HUDEP-2 (cell line): ENCODE results near the gene GPR149.
"Not testable (repeated sequence)": the region's sequence is repeated elsewhere in the genome, so short reads cannot be mapped to it uniquely, and the experiment has no call there.

Experiments used
- DNase-seq, 76 experiments: peaks; one replicate each; lab custom pipeline; 2025; ENCODE audit not compliant: unreplicated experiment in 76 of 76; lab: John Stamatoyannopoulos, UW

Gene GPR149, protein sequence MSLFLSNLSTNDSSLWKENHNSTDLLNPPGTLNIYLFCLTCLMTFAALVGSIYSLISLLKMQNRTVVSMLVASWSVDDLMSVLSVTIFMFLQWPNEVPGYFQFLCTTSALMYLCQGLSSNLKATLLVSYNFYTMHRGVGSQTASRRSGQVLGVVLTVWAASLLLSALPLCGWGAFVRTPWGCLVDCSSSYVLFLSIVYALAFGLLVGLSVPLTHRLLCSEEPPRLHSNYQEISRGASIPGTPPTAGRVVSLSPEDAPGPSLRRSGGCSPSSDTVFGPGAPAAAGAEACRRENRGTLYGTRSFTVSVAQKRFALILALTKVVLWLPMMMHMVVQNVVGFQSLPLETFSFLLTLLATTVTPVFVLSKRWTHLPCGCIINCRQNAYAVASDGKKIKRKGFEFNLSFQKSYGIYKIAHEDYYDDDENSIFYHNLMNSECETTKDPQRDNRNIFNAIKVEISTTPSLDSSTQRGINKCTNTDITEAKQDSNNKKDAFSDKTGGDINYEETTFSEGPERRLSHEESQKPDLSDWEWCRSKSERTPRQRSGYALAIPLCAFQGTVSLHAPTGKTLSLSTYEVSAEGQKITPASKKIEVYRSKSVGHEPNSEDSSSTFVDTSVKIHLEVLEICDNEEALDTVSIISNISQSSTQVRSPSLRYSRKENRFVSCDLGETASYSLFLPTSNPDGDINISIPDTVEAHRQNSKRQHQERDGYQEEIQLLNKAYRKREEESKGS

DNA sequence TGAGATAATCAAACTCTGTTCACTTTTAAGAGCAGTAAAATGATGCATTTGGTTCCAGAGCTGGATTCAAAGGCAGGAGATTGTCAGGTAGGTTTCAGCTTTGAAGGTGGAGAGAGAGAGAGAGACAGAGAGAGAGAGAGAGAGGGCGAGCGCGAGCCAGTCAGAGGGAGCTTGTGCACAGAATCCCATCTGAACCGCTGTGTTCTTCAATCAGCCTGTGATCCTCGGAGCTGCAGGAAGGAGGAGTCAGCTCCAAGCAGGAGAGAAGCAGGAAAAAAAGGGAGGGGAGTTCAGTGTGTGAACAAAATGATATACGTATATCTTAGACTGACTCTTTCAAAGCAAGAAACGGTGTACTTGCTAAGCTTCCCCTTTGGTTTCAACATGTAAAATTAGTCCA is at the start of gene GPR149:
GPR149 (minus strand) TSS at position 177 of the 400 bp plus-strand sequence. CDS start 575 bp downstream, outside the sequence.
- no peak for DNase-seq

DNA sequence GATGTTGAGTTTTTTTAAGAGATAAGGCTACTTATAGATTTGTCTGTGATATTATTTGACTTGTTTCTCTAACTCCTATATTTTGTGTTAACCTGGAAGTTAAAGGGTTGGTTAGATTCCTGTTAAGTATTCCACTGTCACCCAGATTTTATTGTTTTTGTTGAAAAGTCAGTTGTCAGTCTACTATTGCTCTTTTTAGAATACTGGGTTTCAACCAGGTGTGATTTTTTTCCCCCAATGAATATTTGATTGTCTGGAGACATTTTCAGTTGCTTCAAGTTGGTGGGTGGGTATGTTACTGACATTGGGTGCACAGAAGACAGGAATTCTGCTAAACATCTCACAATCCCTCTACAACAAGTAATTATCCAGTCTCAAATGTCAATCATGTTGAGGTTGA is 43.8 kb upstream of the GPR149 start:
- DNase-seq: no peak

DNA sequence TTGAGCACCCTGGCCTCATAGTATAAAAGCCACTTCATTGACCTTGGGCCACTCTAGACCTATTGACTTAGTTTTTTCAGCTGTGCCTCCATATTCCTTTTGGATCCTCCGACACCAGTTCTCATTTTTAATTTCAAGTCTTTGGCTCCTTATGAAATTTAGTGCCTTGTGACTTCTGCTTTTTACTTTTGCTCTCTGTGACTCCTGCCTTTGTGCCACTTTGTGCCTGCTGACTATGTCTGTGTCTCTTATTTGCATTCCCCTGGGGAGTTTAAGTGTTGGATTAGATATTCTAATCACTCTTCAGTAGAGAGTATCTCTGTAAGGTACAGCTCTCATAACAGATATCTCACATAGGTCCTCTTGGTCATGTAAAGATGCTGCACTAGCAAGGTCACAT is 39.6 kb upstream of the GPR149 start:
- no peak for DNase-seq

DNA sequence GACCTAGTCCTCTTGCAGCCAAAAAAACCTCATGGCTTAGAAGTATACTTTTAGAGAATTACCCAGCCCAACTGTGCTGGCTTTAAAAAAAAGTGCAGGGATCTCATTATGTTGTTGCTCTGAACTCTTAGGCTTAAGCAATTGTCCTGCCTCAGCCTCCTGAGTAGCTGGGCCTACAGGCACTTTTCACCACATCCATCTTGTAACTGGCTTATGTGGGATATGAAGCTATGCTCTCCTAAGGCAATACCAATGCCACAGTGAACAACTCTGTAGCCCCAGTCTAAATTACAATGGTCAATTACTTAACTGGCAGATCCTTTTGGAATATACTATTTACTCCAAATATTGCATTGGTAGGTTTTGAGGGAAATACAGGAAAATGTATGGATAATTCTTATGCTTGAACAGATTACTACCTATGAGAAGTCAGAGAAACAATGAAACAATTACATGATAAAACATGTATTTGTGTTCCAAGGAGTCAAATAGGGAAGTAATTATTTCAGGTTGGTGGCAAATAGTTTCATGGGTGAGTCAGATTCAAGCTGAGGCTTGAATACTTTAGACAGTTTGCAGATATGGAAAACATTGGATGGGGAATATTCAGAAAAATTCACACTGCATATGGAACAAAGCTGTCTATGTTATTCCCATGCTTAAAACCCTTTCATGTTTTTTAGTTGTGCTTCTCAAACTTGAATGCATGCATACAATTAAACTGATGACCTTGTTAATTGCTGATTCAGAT is 34.6 kb upstream of the GPR149 start:
- DNase-seq: no peak

DNA sequence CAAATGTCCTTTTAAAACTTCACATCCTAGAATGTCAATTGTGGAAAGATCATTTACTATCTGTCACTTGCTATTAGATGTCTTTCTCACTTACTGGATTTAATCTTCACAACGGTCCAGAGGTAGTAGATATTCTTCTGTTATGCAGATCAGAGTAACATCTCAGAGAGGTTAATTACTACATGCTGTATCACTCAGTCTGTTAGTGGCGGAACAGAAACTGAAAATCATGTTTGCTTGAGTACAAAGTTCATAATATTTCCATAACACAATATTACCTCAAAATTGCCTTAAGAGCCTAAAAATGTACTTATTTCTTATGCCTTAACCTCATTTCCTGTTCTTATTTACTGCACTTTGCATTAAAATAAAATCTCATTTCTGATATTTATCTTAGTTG is 28.6 kb upstream of the GPR149 start:
- no peak for DNase-seq

DNA sequence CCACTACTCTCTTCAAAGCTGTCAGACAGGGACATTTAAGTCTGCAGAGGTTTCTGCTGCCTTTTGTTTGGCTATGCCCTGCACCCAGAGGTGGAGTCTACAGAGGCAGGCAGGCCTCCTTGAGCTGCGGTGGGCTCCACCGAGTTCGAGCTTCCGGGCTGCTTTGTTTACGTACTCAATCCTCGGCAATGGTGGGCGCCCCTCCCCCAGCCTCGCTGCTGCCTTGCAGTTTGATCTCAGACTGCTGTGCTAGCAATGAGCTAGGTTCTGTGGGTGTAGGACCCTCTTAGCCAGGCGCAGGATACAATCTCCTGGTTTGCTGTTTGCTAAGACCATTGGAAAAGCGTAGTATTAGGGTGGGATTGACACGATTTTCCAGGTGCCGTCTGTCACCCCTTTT is 9.1 kb upstream of the GPR149 start:
- not testable (repeated sequence) for DNase-seq

DNA sequence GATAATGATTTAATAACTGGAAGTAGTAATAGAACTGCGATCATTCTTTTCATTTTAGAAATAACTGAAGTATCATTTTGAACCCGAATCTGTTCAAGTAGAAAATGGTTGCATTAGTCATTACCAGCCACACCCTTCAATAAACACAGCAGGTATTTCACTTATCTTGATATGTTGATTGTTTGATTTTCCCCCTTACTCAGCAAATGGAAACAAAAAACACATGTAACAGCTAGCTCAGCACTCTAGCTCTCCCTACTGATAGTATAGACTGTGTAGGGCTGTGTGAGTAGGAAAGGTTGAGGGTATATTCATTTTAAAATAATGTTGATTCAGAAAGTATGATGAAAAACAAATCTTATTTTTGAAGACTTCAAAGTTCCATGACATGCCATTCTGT is 1.1 kb upstream of the GPR149 start:
- no peak for DNase-seq

DNA sequence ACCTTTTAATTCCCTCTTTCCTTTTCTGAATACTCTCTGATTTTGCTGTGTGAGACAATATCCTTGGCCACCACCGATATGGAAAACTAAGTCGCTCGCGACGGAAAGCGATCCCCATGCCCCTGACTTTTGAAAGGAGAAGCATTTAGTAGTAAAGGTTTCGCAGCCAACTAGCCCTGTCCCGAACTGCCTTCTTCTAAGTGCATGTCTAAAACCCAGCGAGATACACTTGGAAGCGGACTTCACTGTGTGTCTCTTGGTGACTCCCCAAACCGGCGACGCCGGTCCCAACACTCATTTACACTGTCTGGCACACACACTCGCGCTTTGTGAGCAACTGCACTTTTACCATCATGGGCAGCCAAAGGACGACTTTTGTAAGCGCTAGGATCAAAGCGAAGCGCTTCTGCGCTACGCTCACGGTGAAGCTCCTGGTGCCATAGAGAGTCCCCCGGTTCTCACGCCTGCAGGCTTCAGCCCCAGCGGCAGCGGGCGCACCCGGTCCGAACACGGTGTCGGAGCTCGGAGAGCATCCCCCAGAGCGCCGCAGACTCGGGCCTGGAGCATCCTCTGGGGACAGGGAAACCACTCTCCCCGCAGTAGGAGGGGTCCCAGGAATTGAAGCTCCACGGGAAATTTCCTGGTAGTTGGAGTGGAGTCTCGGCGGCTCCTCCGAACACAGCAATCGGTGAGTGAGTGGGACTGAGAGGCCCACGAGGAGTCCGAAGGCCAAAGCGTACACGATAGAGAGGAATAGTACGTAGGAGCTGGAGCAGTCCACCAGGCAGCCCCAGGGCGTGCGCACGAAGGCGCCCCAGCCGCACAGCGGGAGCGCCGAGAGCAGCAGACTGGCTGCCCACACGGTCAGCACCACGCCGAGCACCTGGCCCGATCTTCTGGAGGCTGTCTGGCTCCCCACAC is 1.4 kb downstream of the GPR149 start:
- no peak for DNase-seq

DNA sequence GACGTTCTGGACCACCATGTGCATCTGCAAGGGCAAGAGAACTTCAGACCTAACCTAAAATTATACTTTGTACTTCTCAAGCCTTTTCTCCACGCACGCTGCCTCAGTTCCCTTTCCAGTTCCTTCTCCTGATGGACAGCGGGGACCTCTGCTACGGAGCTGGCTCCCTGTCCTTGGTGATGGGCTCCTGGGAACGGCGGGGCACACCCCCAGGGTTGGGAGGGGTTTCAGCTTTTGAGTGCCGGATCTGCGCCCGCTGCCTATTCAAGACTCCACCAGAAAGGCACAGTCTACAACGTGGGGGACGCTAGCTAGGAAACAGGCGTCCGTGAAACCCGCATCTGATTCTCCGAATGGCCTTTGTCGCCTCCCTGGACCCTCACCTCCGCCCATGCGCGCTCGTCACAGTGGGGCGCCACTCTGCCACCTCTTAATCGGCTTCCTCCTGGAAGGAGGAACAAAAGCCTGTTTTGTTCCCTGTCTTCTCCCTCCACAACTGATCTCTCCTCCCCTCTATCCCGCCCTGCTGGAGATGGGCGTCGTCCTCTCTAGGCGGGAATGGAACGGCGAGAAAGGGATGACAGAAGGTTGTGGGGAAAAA is 2.2 kb downstream of the GPR149 start:
- no peak for DNase-seq

DNA sequence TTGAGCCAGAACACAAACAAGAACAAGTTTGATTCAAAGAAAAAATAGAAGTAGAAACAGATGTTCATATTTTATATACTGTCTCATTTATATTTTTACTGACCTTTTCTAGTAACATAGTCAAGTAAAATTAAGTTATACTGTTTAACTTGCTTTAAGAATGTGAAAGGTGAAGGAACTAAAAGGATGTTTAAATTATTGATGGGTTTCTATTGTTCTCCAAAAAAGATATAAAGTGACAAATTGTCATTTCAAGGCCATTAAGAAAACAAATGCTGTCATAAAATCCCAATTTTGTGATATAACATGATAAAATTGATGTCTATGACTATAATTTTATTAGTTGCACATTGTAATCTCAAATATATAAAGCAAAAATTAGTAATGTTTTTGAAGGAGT is 7.3 kb downstream of the GPR149 start:
- no peak for DNase-seq

DNA sequence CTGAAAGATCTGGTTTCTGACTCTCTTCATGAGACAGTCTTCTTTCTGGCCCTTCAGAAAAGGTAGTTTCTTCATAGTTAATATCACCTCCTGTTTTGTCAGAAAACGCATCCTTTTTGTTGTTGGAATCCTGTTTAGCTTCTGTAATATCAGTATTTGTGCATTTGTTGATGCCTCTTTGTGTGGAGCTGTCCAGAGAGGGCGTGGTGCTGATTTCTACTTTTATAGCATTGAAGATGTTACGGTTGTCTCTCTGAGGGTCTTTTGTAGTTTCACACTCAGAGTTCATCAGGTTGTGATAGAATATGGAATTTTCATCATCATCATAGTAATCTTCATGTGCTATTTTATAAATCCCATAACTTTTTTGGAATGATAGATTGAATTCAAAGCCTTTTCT is 8.9 kb downstream of the GPR149 start:
- peak in 7 of 76 experiments; percentile 0 to 19 (median 3) for DNase-seq

DNA sequence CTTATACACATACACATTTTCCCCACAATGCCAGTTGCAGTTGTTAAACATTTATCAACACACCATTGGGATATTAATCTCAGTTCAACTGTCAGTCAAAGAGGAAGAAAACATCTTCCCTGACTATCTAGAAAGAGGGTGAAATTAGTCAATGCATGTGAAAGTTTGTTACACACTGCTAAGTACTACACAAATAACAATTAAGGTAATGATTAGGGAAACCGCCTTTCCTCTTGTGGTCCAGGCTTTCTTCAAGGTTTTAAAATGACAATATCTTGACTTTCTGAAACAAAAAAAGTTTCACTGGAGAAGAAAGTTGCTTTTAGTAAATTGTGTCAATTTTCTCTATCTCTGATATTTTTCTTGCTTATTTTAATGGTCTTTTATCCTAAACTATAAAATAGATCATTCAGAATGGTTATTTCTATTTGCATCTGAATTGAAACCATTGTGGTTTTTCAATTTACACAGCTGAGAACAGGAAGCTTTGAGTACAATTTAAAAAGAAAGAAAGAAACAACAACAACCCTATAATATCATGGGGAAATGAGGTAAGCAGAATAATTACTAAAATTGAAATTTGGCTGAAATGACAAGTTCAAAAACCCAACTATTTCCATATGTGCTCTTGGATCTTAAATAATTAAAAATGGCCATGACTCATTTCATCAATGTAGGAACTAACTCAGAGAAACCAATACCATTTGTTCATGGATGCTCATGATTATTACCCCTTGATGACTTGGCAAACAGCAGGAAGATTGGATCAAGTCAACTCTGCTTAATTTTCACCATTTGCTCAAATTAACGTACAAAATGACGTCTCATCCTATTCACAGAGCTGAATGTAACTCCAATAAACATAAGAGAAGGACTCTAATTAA is 31.7 kb downstream of the GPR149 start:
- DNase-seq: no peak

DNA sequence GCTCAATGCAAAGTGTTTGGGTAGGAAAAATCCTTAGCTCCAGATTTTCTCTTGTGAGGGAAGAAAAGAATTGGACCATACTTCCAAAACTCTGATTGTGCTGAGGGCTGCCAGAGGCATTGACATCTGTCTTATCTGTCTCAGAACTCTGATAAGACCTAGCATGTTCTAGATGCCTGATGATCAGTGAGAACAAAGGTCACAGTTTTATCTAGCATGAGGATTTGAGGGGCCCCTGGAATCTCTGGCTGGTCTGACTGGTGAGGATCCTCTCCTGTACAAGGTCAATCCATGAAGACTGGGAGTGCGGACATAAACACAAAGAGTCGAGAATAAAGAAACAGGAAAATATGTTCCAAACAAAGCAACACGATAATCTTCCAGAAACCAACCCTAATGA is 40.1 kb downstream of the GPR149 start:
- DNase-seq: no peak

DNA sequence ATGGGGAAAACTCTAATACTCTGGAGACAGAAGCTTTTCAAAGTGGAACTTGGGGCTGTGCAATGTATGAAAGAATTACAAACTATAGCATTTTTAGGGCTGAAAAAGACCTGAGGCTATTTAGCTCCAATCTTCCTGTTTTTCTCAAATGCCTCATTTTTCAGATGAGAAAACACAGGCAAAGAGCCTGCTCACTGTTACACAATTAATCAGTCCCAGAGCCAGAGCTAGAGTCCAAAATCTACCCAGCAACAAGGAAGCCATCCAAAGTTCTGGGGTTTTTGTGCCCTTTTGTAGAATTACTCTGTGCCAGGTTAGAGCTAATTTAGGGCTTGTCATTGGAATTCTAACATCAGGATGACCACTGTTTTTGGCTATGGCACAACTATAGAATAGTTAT is 45.5 kb downstream of the GPR149 start:
- DNase-seq: no peak

DNA sequence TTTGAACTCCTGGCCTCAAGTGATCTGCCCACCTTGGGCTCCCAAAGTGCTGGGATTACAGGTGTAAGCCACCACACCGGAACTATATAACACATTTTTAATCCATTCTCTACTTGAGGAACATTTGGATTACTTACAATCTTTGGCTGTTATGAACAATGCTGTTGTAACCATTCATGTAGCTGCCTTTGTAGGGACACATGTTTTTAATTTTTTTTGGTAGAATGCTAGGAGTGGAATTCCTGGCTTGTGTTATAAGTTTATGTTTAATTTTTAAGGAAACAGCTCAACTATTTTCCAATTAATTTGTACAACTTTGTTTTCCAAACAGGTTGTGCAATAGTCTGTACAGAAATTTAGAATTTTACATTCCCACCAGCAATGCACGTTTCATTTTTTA is 51.7 kb downstream of the GPR149 start:
- DNase-seq: no peak

DNA sequence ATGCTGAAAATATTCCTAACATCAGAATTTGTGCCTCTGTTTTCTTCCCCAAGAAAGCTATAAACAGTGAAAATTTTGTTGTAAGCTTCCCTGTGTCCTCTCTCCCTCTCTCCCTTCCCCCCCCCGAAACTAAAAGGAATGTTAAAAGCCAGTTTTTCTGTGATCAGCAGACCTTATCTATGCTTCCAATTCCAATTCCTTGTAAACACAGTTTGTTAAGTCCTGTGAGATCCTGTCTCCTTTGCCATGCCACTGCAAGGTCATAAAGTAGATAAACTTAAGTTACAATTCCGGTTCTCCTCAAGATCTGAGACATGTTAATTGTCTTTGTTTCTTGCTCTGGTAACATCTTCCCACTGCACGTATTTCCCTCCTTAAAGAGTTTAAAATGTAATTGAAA is 62.8 kb downstream of the GPR149 start:
- no peak for DNase-seq

DNA sequence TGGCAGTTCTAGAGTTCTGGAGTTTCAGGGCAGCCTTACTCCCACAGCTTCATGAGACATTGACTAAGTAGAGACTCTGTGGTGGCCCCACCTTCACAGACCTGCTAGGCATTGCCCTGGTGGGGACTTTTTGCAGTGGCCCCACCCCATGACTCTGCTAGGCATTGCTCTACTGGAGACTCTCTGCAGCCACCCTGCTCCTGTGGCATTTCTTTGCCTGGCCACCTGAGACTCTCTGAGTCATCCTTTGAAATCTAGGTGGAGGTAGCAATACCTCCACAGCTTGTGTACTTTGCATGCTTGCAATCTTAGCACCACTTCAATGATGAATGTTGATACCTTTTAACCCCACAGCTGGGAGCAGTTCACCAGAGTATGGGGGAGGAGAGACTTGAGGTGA is 65.1 kb downstream of the GPR149 start:
- no peak for DNase-seq

DNA sequence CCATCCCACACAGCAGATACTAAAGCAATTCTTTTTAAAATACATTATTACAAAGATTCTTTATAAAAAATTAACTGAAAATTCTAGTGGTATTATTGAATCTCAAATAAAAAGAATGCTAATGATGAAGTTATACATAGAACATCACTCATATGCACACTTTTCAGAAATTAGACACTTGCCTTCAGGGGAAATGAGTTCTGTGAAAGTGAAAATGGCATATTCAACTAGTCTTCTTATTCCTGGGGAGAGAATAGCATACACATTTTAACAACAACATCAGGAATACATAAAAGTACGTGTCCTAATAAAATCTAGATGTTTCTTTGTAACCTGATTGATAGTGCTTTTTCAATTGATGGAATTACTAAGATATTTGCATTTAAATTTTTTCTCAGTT is 68.9 kb downstream of the GPR149 start:
- DNase-seq: no peak

DNA sequence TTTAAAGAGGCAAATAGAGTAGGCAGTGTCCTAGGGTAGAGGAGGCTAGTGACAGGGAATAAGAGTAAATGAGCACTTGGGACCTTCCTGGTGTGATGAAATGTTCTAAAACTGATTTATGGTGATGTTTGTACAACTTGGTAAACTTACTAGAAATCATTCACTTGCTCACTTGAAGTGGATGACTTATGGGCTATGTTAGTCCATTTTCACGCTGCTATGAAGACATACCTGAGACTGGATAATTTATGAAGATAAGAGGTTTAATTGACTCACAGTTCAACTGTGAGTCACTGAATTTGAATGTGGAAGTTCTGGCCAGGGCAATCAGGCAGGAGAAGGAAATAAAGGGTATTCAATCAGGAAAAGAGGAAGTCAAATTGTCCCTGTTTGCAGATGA is 74.0 kb downstream of the GPR149 start:
- no peak for DNase-seq
